IPS DF 6.9 (cell line): ENCODE measurements around the gene MDK.

Experiments used
- DNase-seq: peaks from one replicate; pipeline ENCODE4 v3.0.0-alpha.2; 2013; ENCODE audit warnings: low read depth, low spot score
- H3K27ac ChIP-seq: one replicate; pipeline ENCODE4 v1.5.1; 2013; ENCODE audit warnings: low read length, control low read depth
- H3K27me3 ChIP-seq: 2 replicates; pipeline ENCODE4 v1.6.1; 2013; ENCODE audit warnings: mild to moderate bottlenecking, low read length; ENCODE audit not compliant: control insufficient read depth, insufficient read depth
- H3K36me3 ChIP-seq: 2 replicates; pipeline ENCODE4 v1.6.1; 2013; ENCODE audit warnings: low read length; ENCODE audit not compliant: control insufficient read depth, insufficient read depth
- H3K4me1 ChIP-seq: 2 replicates; pipeline ENCODE4 v1.6.1; 2013; ENCODE audit warnings: low read length; ENCODE audit not compliant: control insufficient read depth, insufficient read depth
- H3K4me3 ChIP-seq: 2 replicates; pipeline ENCODE4 v1.5.1; 2013; ENCODE audit warnings: mild to moderate bottlenecking, low read length
- H3K9me3 ChIP-seq: 2 replicates; pipeline ENCODE4 v1.6.1; 2013; ENCODE audit warnings: low read length, inconsistent platforms; ENCODE audit not compliant: control insufficient read depth, insufficient read depth
- WGBS: extraction: QIAGEN DNeasy Blood & Tissue Kit; methylation state at CpG from one replicate; pipeline ENCODE4 v1.1.7; 2013; ENCODE audit warnings: mixed read lengths, missing lambda C conversion rate; ENCODE audit not compliant: insufficient read length, insufficient coverage; 5-methylcytosine and 5-hydroxymethylcytosine counted together

MDK gene

DNA sequence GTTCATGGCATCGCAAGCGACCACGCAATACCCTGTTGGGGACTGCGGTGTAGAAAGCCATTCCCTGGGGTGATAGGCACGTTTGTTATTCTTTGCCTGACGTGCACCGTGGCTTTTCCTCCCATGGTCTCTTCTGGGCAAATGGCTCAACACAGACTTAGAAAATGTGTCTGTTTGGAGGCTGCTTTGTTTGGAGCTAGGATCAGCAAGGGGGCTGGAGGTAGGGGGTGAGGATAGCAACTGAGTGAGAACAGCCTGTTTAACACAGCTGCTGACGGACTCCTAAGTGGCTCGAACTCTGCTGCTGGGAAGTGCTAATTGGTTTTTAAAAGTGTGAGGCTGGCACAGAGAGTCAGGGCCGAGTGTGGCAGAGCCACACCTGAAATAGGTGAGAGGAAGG is 26.2 kb downstream of the MDK start:
- Histone ChIP-seq H3K36me3 (peaks cover 3% of the 10 kb centered on the region), H3K4me1 (no peaks in the 10 kb centered on the region), H3K27me3 (no peaks in the 10 kb centered on the region), H3K4me3 (no peak overlapping the region), H3K9me3 (no peaks in the 10 kb centered on the region), H3K27ac (no peak overlapping the region)
- no CpG with 5 or more reads among the region's 10 CpGs for WGBS
- no peak for DNase-seq

DNA sequence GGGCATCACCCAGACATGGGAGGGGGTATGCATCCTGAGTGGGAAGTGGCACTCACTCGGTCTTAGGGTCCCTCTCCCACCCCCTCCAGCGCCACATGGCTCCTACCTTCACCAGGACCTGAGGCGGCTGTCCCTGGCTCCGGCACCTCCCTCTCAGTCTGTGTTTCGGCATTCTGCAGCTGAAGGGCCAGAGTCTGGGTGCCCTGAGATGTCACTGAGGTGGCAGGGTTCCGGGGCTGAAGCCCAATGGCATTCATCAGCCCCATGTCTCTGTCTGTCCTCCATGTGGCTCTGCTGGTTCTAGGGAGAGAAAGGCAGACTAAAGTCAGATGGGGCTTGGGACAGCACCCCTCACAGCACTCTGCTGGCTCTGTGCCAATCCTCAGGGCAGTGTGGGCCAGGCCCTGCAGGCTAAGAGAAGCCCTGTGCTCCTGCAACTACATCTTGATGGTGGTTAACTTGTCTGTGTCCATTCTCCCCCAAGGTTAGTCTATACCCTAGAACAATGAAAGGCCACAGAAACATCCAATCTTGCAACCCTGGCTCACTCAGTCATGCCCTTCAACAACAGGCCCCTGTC is 27.0 kb downstream of the MDK start:
- no peaks in the 10 kb centered on the region for H3K27me3 ChIP-seq
- DNase-seq = no peak
- no peak overlapping the region for H3K27ac ChIP-seq
- no peaks in the 10 kb centered on the region for H3K9me3 ChIP-seq
- H3K36me3 ChIP-seq = peaks cover 3% of the 10 kb centered on the region
- no peak overlapping the region for H3K4me3 ChIP-seq
- H3K4me1 ChIP-seq = no peaks in the 10 kb centered on the region
- no CpG with 5 or more reads among the region's 6 CpGs for WGBS

DNA sequence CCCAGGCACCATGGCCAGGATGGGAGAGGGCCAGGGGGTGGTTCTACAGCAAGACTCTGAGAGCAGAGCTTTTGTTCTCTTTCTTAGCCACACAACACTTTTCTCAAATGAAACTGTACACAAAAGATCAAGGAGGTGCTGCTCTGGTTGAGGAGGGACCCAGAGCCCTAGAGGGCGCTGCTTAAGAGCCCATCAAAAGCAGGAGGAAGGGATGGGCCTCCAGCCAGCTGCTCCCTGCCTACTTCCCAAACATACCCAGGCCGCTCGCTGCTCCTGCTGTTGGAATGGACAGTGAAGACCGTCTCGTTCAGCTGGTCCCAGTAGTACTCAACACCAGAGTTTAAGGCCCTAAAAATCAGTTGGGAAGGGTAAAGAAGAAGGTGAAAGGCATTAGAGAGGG is 28.6 kb downstream of the MDK start:
- no CpG with 5 or more reads among the region's 5 CpGs for WGBS
- H3K4me3 ChIP-seq = no peak overlapping the region
- peaks cover 3% of the 10 kb centered on the region; the same call in 1 of the 2 replicates for H3K36me3 ChIP-seq
- no peaks in the 10 kb centered on the region for H3K4me1 ChIP-seq
- H3K27ac ChIP-seq = no peak overlapping the region
- no peak for DNase-seq
- H3K27me3 ChIP-seq = no peaks in the 10 kb centered on the region
- no peaks in the 10 kb centered on the region for H3K9me3 ChIP-seq

DNA sequence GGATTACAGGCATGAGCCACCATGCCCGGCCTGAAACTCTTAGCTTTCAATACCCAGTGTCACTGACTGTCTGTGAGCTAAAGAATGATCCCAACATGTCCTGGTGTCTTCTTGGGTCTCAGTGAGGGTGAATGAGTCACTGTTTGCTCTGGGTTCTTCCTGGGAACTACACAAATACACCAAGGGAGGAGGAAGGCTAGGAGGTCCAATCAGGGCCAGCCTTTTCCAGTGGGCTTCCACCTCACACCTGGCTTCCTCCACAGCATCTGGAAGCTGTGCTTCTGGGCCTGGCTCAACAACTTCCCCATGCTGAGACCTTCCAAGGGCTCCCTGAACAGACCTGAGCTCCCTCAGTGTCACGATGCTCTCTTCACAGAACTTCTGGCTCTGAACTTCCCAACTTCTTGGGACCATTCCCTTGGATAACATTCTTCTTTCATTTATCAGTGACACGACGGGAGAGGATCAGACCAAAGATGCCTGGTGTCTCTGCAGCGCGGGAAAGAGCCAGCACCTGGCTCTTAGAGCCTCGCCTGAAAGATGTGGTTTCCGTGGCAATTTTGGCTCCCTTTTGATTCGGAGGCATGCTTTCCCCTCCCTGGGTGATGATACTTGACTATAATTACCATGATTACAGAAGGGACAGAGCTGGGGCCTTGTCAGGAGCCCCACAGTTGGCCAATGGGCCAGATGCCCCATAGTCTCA is 32.4 kb downstream of the MDK start:
- Histone ChIP-seq H3K4me1 (no peaks in the 10 kb centered on the region), H3K27me3 (no peaks in the 10 kb centered on the region), H3K36me3 (peaks cover 3% of the 10 kb centered on the region; the same call in 1 of the 2 replicates), H3K27ac (no peak overlapping the region), H3K4me3 (no peak overlapping the region), H3K9me3 (no peaks in the 10 kb centered on the region)
- no peak for DNase-seq
- WGBS = no CpG with 5 or more reads among the region's 9 CpGs

DNA sequence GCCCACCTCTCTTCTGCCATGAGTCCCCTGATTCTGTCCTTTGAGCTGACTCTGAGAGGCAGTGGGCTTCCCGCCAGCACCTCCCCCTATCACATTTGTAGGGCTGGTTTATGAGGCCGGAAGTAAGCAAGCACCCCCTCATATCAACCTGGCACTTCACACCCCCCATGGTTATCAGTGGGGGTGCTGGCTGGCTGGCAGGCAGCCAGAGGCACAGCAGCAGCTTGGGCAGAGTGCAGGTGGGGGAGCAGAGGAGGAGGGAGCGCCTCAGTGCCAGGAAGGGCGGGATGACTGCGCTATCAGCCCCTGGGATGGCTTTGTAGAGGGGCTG is 33.0 kb downstream of the MDK start:
- H3K4me1 ChIP-seq = no peaks in the 10 kb centered on the region
- no peak overlapping the region for H3K4me3 ChIP-seq
- H3K9me3 ChIP-seq = no peaks in the 10 kb centered on the region
- WGBS = no CpG with 5 or more reads among the region's 5 CpGs
- no peaks in the 10 kb centered on the region for H3K27me3 ChIP-seq
- H3K27ac ChIP-seq = no peak overlapping the region
- H3K36me3 ChIP-seq = peaks cover 3% of the 10 kb centered on the region; the same call in 1 of the 2 replicates
- DNase-seq = no peak

DNA sequence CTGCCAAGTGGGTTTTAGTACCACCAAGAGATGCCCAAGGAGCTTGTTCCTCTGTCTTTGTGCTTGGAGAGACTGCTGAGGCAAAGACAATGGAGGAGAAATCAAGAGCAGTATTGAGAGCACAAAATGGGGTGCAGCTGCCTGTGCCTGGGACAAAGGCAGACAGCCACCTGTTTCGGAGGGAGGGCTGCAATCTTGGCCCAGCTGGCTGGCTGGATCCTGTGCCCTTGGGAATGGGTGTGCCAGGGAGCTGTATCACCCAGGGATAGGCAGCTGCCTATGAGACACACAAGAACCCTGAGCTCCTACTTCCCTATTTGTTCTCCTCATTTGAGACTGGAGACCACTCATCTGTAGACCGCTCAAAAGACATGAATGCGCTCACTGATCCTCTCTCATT is 33.4 kb downstream of the MDK start:
- Histone ChIP-seq H3K4me3 (no peak overlapping the region), H3K36me3 (peaks cover 3% of the 10 kb centered on the region; the same call in 1 of the 2 replicates), H3K9me3 (no peaks in the 10 kb centered on the region), H3K27me3 (no peaks in the 10 kb centered on the region), H3K4me1 (no peaks in the 10 kb centered on the region), H3K27ac (no peak overlapping the region)
- no peak for DNase-seq
- WGBS = no CpG with 5 or more reads among the region's 3 CpGs

DNA sequence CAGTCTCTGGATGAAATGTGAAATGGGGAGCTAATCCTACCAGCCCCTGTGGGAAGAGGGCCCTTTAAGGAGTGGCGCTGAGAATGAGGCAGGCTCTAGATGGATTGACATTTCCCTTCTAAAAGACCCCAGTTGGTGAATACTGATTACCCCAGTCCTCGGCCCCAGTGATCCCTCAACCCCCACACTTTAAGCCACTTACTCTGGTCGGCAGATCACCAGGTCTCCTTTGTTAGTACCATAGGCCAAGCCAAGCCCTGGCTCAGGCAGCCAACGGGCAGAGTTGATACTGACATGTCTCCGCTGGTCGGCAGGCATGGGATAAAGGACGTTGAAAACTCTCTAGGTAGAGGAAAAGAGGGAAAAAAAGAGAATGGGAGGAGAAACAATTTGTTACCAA is 36.2 kb downstream of the MDK start:
- H3K4me3 ChIP-seq = no peak overlapping the region
- H3K36me3 ChIP-seq = peaks cover 3% of the 10 kb centered on the region; the same call in 1 of the 2 replicates
- H3K27ac ChIP-seq = no peak overlapping the region
- no peaks in the 10 kb centered on the region for H3K9me3 ChIP-seq
- no CpG with 5 or more reads among the region's 7 CpGs for WGBS
- DNase-seq = no peak
- no peaks in the 10 kb centered on the region for H3K4me1 ChIP-seq
- H3K27me3 ChIP-seq = no peaks in the 10 kb centered on the region

DNA sequence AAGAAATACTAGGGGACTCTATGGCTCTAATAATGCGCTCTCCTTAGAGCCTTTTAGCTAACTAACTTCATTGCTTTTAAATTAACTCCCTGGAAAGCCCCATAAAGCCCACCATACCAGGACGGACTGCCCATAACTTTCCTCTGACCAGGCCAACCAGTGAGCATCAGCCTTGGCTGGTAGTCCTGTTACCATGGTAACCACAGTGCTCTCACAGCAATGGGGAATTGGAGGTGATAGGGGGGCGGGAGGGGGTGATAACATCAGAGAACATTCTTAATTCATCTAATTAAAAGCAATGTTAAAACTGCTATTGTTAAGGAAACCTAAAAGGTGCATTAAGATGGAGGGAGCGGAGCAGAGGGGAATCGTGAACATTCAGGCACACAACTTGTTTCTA is 37.3 kb downstream of the MDK start:
- H3K9me3 ChIP-seq = no peaks in the 10 kb centered on the region
- no peak overlapping the region for H3K4me3 ChIP-seq
- H3K27ac ChIP-seq = no peak overlapping the region
- DNase-seq = no peak
- no CpG with 5 or more reads among the region's 5 CpGs for WGBS
- H3K4me1 ChIP-seq = no peaks in the 10 kb centered on the region
- H3K36me3 ChIP-seq = peaks cover 3% of the 10 kb centered on the region; the same call in 1 of the 2 replicates
- no peaks in the 10 kb centered on the region for H3K27me3 ChIP-seq

DNA sequence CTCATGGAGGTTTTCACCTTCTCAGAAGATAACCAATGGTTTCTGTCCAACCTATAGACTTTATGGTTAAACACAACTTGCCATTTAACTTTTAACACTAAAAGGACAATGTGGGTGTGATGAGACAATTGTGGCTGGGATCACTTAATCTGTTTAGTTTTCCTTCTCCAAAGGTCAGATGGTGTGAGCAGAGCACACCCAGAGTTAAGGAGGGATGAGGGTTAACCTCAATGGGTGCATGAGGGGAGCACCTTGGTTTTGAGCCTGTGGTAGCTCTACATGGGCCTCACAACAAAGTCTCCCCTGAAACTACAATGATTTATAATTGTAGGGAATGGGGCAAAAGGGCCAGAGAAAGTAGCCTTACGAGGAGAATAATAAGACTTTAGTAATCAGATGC is 39.0 kb downstream of the MDK start:
- Histone ChIP-seq H3K4me1 (no peaks in the 10 kb centered on the region), H3K4me3 (no peak overlapping the region), H3K36me3 (no peaks in the 10 kb centered on the region), H3K9me3 (no peaks in the 10 kb centered on the region), H3K27me3 (no peaks in the 10 kb centered on the region), H3K27ac (no peak overlapping the region)
- WGBS = no CpG with 5 or more reads among the region's 1 CpG
- DNase-seq = no peak

DNA sequence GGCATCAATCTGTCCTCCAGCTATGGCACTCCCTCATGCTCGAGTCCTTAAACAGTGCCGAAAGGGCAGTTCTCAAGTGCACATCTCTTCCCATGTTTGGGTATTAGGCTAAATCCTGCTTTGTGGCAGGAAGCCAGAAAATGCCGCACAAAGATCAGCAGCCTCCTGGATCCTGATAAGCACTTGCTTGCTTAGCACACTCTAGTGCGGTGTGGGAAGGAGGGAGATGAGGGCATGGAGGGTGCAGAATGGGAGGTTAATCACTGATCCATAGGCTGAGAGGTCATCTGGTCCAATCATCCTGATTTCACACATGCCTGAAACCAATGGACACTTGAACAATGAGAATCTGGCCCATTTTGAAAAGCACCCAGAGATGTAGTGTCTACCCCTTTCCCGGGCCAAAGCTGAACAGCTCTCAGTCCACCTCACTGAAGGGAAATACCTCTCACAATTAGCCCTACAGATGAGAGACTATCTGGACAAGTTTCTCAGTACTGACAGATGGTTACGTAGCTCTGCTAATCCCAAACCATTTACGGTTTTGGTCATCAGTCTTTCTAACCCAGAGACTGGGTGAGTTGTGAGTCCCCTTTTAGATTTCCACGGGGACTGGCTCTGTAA is 39.9 kb downstream of the MDK start:
- H3K36me3 ChIP-seq = no peaks in the 10 kb centered on the region
- no peak overlapping the region for H3K27ac ChIP-seq
- H3K27me3 ChIP-seq = no peaks in the 10 kb centered on the region
- no peak overlapping the region for H3K4me3 ChIP-seq
- no peaks in the 10 kb centered on the region for H3K4me1 ChIP-seq
- DNase-seq = no peak
- H3K9me3 ChIP-seq = no peaks in the 10 kb centered on the region
- no CpG with 5 or more reads among the region's 8 CpGs for WGBS
